Ascending aorta (tissue), 2 donors: ENCODE data around the gene BIRC5. TPM values are rescaled to one million over a fixed set of nuclear protein-coding genes. Genes with fewer than 3 reads are reported as not detected.

Experiments
- DNase-seq, 2 donors: peaks; one replicate each; pipeline ENCODE4 v3.0.0-alpha.2; 2019; ENCODE audit warnings: low spot score in 2 of 2
- H3K27ac ChIP-seq, 2 donors: fragments of 200-600 bp; sonication (generic); one replicate each; pipeline ENCODE4 v1.5.1; 2016 to 2017; ENCODE audit warnings: mild to moderate bottlenecking in 1 of 2
- H3K27me3 ChIP-seq: fragments of 200-600 bp; sonication (generic); one replicate; pipeline ENCODE4 v1.5.1; 2017
- H3K36me3 ChIP-seq, 2 donors: fragments of 200-600 bp; sonication (generic); one replicate each; pipeline ENCODE4 v1.5.1; 2016
- H3K4me1 ChIP-seq, 2 donors: fragments of 200-600 bp; sonication (generic); one replicate each; pipeline ENCODE4 v1.5.1; 2016 to 2017; ENCODE audit warnings: mild to moderate bottlenecking in 1 of 2
- H3K4me3 ChIP-seq, 2 donors: fragments of 200-600 bp; sonication (generic); one replicate each; pipeline ENCODE4 v1.5.1; 2016 to 2017; ENCODE audit warnings: mild to moderate bottlenecking in 1 of 2
- H3K9me3 ChIP-seq, 2 donors: fragments of 200-600 bp; sonication (generic); one replicate each; pipeline ENCODE4 v1.5.1; 2016
- intact Hi-C: fragments of 100-400 bp; cut with DNase I; formaldehyde crosslinking; loops from one replicate; pipeline ENCODE4 v1.15.1; 2023
- total RNA-seq: library from RNA; depleted of rRNA; stranded (reverse); fragments of >200 nt; gene quantifications from one replicate; pipeline ENCODE4 v1.1.0, GENCODE V29; 2016
- TF ChIP-seq, protein P1 (sequence below), 3 experiments: fragments of 200-600 bp in 2 of 3; fragments of 450-650 bp in 1 of 3; sonication (generic) in 2 of 3; IDR thresholded peaks; one replicate each; pipeline ENCODE4 v1.5.1; 2016 to 2019; ENCODE audit warnings: antibody characterized with exemption in 3 of 3, mild to moderate bottlenecking in 1 of 3, moderate library complexity in 1 of 3

Gene BIRC5
- total RNA-seq, 1 donor from 2014 or later, result 0.11 TPM

DNA sequence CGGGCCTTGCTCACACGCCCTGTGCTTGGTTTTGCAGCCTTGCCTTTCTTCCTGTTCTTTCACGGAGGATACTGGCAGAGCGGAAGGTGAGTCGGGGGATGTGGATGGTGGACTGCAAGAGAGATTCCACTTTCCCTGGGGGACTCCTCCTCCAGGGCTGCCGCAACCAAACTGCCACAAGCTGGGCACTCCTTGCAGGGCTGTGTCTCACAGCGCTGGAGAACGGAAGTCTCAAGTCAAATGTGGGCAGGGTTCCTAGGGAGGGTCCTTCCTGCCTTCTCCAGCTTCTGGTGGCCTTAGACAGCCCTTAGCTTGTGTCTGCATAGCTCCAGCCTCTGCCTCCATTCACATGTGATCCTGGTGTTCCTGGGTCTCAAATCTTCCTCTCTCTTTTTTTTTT is 11.4 kb upstream of the BIRC5 start:
- H3K4me1 ChIP-seq, result peaks cover 0 to 2% of the 10 kb centered on the region in 2 donors
- H3K4me3 ChIP-seq, result no peak overlapping the region
- no peak overlapping the region for H3K27ac ChIP-seq
- peaks cover 0 to 8% of the 10 kb centered on the region in 2 donors for H3K36me3 ChIP-seq
- no peak for DNase-seq
- H3K9me3 ChIP-seq, result no peaks in the 10 kb centered on the region
- H3K27me3 ChIP-seq, result no peaks in the 10 kb centered on the region
- TF ChIP-seq, protein P1, sequence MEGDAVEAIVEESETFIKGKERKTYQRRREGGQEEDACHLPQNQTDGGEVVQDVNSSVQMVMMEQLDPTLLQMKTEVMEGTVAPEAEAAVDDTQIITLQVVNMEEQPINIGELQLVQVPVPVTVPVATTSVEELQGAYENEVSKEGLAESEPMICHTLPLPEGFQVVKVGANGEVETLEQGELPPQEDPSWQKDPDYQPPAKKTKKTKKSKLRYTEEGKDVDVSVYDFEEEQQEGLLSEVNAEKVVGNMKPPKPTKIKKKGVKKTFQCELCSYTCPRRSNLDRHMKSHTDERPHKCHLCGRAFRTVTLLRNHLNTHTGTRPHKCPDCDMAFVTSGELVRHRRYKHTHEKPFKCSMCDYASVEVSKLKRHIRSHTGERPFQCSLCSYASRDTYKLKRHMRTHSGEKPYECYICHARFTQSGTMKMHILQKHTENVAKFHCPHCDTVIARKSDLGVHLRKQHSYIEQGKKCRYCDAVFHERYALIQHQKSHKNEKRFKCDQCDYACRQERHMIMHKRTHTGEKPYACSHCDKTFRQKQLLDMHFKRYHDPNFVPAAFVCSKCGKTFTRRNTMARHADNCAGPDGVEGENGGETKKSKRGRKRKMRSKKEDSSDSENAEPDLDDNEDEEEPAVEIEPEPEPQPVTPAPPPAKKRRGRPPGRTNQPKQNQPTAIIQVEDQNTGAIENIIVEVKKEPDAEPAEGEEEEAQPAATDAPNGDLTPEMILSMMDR (IDR thresholded peaks at IDR 0.05), result no peak
- intact Hi-C loops, result no loop called here

DNA sequence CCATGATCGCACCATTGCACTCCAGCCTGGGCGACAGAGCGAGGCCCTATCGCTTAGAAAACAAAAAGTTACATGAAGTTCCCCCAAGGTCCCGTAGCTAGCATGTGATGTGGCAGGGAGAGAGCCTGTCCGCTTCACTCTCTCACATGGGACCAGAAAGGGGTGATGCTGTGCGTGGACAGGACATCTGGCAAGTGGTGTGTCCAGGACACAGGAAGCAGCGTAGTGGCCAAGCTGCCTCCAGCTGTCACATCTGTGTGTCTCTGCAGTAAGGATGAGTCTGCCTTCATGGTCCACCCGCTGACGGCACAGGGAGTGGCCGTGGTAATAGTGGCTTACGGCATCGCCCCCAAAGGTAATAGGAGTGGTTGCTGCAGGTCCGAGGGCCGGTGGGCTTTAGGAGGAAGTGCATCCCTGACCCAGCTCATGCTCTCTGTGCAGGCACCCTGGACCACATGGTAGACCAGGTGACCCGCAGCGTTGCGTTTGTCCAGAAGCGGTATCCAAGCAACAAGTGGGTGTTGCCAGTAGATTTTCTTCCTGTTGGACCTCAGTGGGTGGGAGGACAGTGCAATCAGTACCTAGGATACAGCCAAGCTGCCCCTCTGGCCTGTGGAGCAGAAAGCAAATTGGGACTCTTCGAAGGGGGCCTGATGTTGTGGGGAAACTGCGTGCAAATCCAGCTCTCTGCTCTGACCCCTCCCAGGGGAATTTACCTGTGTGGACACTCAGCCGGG is 9.5 kb upstream of the BIRC5 start:
- Histone ChIP-seq H3K4me1 (no peaks in the 10 kb centered on the region), H3K9me3 (no peaks in the 10 kb centered on the region), H3K27me3 (no peaks in the 10 kb centered on the region), H3K27ac (no peak overlapping the region), H3K36me3 (peaks cover 0 to 8% of the 10 kb centered on the region in 2 donors), H3K4me3 (no peak overlapping the region)
- no peak for DNase-seq
- intact Hi-C loops, result no loop called here
- TF ChIP-seq, protein P1 (IDR thresholded peaks at IDR 0.05), result no peak

DNA sequence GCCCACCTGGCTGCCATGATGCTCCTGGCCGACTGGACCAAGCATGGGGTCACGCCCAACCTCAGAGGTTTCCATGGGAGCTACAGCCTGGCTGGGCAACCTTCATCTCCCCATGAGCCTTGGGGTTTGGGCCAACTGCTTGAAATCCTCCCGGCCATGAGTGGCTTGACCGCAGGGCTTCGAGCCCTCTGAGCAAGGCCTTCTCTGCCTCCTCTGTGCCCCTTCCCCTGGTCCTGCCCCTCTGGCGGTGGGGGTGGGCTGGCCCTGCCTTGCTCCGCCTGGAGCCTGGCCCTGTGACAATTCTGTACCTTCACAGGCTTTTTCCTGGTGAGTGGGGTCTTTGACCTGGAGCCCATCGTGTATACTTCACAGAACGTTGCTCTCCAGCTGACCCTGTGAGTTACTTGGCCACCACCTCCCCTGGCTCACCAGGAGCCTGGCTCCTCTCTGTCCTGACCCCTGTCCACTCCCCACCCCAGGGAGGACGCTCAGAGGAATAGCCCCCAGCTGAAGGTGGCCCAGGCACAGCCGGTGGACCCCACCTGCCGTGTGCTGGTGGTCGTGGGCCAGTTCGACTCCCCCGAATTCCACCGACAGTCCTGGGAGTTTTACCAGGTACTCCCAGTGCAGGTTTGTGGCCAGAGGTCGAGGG is 8.8 kb upstream of the BIRC5 start:
- TF ChIP-seq, protein P1 (IDR thresholded peaks at IDR 0.05), result no peak
- Histone ChIP-seq H3K4me3 (no peak overlapping the region), H3K9me3 (no peaks in the 10 kb centered on the region), H3K27ac (no peak overlapping the region), H3K36me3 (peaks cover 0 to 8% of the 10 kb centered on the region in 2 donors), H3K4me1 (no peaks in the 10 kb centered on the region), H3K27me3 (no peaks in the 10 kb centered on the region)
- intact Hi-C loops, result no loop called here
- DNase-seq, result no peak

DNA sequence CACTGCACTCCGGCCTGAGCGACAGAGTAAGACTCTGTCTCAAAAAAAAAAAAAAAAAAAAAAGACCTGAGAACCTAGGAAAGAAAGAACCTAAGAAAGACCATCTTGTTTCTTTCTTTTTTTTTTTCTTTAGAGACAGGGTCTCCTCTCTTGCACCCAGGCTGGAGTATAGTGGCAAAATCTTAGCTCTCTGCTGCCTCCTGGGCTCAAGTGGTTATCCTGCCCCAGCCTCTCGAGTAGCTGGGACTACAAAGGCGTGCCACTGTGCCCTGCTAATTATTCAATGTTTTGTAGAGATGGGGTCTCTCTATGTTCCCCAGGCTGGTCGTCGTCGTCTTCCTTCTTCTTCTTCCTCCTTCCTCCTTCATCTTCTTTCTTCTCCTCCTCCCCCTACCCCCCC is 7.8 kb upstream of the BIRC5 start:
- Histone ChIP-seq H3K9me3 (no peaks in the 10 kb centered on the region), H3K27ac (no peak overlapping the region), H3K36me3 (peaks cover 0 to 8% of the 10 kb centered on the region in 2 donors), H3K4me1 (no peaks in the 10 kb centered on the region), H3K27me3 (no peaks in the 10 kb centered on the region), H3K4me3 (no peak overlapping the region)
- TF ChIP-seq, protein P1 (IDR thresholded peaks at IDR 0.05), result no peak
- intact Hi-C loops, result no loop called here
- DNase-seq, result no peak

DNA sequence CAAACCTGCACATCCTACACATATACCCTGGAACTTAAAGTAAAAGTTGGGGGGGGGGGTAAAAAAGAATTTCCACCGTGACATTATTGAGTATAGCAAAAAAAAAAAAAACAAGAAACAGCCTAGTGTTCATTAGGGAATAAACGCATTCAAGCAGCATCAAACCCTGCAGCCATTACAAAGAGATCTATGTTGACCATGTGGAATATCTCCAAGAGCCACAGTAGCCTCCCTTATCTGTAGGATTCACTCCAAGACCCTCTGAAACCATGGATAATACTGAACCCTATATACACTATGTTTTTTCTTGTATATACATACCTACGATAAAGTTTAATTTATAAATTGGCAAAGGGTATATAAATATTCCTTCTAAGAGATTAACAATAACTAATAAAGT is 5.6 kb upstream of the BIRC5 start:
- Histone ChIP-seq H3K9me3 (no peaks in the 10 kb centered on the region), H3K27me3 (no peaks in the 10 kb centered on the region), H3K4me1 (no peaks in the 10 kb centered on the region), H3K36me3 (peaks cover 0 to 4% of the 10 kb centered on the region in 2 donors), H3K4me3 (no peak overlapping the region), H3K27ac (no peak overlapping the region)
- DNase-seq, result no peak
- intact Hi-C loops, result no loop called here
- TF ChIP-seq, protein P1 (IDR thresholded peaks at IDR 0.05), result no peak
